GM23248 (cell line): ENCODE measurements around the gene TAGLN2. TPM values are rescaled to one million over a fixed set of nuclear protein-coding genes. Genes with fewer than 3 reads are reported as not detected.

Source experiments
- DNase-seq: peaks from one replicate; pipeline ENCODE4 v3.0.0-alpha.2; 2015
- H2AFZ ChIP-seq: fragments of 200-600 bp; sonication (generic); 2 replicates; pipeline ENCODE4 v1.6.1; 2016; ENCODE audit warnings: antibody characterized with exemption
- H3F3A ChIP-seq: fragments of 200-600 bp; sonication (generic); 2 replicates; pipeline ENCODE4 v1.6.1; 2016; ENCODE audit warnings: mild to moderate bottlenecking, antibody characterized with exemption, mixed run types; ENCODE audit not compliant: insufficient read depth
- H3K27ac ChIP-seq: fragments of 200-600 bp; sonication (generic); 2 replicates; pipeline ENCODE4 v1.5.1; 2016; ENCODE audit warnings: mild to moderate bottlenecking
- H3K27me3 ChIP-seq: fragments of 200-600 bp; sonication (generic); replicated peaks from 2 replicates; pipeline ENCODE4 v1.6.1; 2016; ENCODE audit warnings: mild to moderate bottlenecking; ENCODE audit not compliant: insufficient read depth
- H3K36me3 ChIP-seq: fragments of 200-600 bp; sonication (generic); 2 replicates; pipeline ENCODE4 v1.6.1; 2016; ENCODE audit warnings: low read depth, mild to moderate bottlenecking
- H3K4me1 ChIP-seq: fragments of 200-600 bp; sonication (generic); 2 replicates; pipeline ENCODE4 v1.6.1; 2016; ENCODE audit warnings: mild to moderate bottlenecking; ENCODE audit not compliant: insufficient read depth
- H3K4me2 ChIP-seq: fragments of 200-600 bp; sonication (generic); one replicate; pipeline ENCODE4 v1.6.1; 2016; ENCODE audit warnings: mild to moderate bottlenecking; ENCODE audit not compliant: unreplicated experiment
- H3K4me3 ChIP-seq: fragments of 200-600 bp; sonication (generic); 2 replicates; pipeline ENCODE4 v1.5.1; 2016; ENCODE audit warnings: mild to moderate bottlenecking
- H3K79me2 ChIP-seq: fragments of 200-600 bp; sonication (generic); 2 replicates; pipeline ENCODE4 v1.6.1; 2016; ENCODE audit warnings: mild to moderate bottlenecking; ENCODE audit not compliant: insufficient read depth
- H3K9ac ChIP-seq: fragments of 200-600 bp; sonication (generic); 2 replicates; pipeline ENCODE4 v1.6.1; 2016; ENCODE audit warnings: mild to moderate bottlenecking
- H3K9me2 ChIP-seq: fragments of 200-600 bp; sonication (generic); 2 replicates; pipeline ENCODE4 v1.6.1; 2016; ENCODE audit warnings: mixed run types, mild to moderate bottlenecking, moderate library complexity; ENCODE audit not compliant: insufficient read depth
- H3K9me3 ChIP-seq: fragments of 200-600 bp; sonication (generic); one replicate; pipeline ENCODE4 v1.6.1; 2017; ENCODE audit warnings: low read depth
- H4K20me1 ChIP-seq: fragments of 200-600 bp; sonication (generic); 2 replicates; pipeline ENCODE4 v1.6.0; 2016; ENCODE audit not compliant: insufficient read depth
- EZH2 ChIP-seq: fragments of 200-600 bp; sonication (generic); IDR thresholded peaks from 2 replicates; pipeline ENCODE4 v1.6.1; 2018; ENCODE audit warnings: antibody characterized with exemption, mild to moderate bottlenecking; ENCODE audit not compliant: insufficient read depth, poor library complexity, severe bottlenecking
- EZH2phosphoT487 ChIP-seq: fragments of 200-600 bp; sonication (generic); IDR thresholded peaks from 2 replicates; pipeline ENCODE4 v1.6.1; 2018; ENCODE audit warnings: antibody characterized with exemption, moderate library complexity, mild to moderate bottlenecking, low read depth; ENCODE audit not compliant: insufficient read depth
- WGBS, 2 experiments: methylation state at CpG; one replicate each; pipeline ENCODE4 v1.1.6; 2015 to 2017; ENCODE audit warnings: low lambda C conversion rate in 2 of 2, low coverage in 1 of 2; ENCODE audit errors: missing lambda C conversion rate in 2 of 2; 5-methylcytosine and 5-hydroxymethylcytosine counted together
- in situ Hi-C: fragments of 300-500 bp; cut with MboI; formaldehyde crosslinking; loops from 2 replicates; pipeline ENCODE4 v1.15.0; 2020
- polyA plus RNA-seq: library from polyadenylated mRNA; unstranded; fragments of >200 nt; fragmentation: Nextera tagmentation; extraction: Ambion mirVana; gene quantifications from 2 replicates; pipeline ENCODE4 v1.2.1, GENCODE V29; 2016
- total RNA-seq: library from RNA; depleted of rRNA; stranded (reverse); fragments of >200 nt; shearing (Covaris generic); gene quantifications from 2 replicates; pipeline ENCODE4 v1.2.3, GENCODE V29; 2014

Gene TAGLN2
- total and polyA plus RNA-seq, 2 experiments from 2014 or later: 400 to 692 TPM

DNA sequence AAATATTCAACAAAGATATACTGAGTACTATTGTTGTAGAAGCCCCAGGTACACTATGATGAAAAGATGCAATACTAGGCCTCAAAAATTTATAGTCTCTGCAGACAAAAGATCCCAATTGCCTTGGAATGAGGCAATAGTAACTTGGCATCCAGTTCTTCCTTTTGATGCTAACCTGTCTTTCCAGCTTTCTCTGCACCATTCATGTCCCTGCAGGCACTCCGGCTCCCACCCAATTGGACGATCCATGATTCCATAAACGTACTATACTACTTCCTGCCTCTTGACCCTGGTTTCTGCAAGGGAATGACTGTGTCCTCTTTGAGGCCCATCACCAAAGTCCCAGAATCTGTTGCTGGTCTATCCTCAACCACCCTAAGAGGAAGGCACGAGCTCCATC lies 8.0 kb upstream of the TAGLN2 start:
- Histone ChIP-seq H3K9ac (no peak overlapping the region), H3K27me3 (no peaks in the 10 kb centered on the region), H3K4me1 (no peaks in the 10 kb centered on the region), H3K36me3 (no peaks in the 10 kb centered on the region), H3K9me3 (no peaks in the 10 kb centered on the region), H3K79me2 (no peaks in the 10 kb centered on the region), H4K20me1 (no peaks in the 10 kb centered on the region), H3K9me2 (no peaks in the 10 kb centered on the region), H3F3A (no peaks in the 10 kb centered on the region), H2AFZ (no peak overlapping the region), H3K4me3 (no peak overlapping the region), H3K27ac (no peak overlapping the region), H3K4me2 (no peak overlapping the region)
- TF ChIP-seq EZH2: no peak
- TF ChIP-seq EZH2phosphoT487: no peak
- no peak for DNase-seq
- in situ Hi-C loops: no loop called here
- 69 to 88% methylated on average over 4 of the region's 4 CpGs for WGBS, 2 experiments

DNA sequence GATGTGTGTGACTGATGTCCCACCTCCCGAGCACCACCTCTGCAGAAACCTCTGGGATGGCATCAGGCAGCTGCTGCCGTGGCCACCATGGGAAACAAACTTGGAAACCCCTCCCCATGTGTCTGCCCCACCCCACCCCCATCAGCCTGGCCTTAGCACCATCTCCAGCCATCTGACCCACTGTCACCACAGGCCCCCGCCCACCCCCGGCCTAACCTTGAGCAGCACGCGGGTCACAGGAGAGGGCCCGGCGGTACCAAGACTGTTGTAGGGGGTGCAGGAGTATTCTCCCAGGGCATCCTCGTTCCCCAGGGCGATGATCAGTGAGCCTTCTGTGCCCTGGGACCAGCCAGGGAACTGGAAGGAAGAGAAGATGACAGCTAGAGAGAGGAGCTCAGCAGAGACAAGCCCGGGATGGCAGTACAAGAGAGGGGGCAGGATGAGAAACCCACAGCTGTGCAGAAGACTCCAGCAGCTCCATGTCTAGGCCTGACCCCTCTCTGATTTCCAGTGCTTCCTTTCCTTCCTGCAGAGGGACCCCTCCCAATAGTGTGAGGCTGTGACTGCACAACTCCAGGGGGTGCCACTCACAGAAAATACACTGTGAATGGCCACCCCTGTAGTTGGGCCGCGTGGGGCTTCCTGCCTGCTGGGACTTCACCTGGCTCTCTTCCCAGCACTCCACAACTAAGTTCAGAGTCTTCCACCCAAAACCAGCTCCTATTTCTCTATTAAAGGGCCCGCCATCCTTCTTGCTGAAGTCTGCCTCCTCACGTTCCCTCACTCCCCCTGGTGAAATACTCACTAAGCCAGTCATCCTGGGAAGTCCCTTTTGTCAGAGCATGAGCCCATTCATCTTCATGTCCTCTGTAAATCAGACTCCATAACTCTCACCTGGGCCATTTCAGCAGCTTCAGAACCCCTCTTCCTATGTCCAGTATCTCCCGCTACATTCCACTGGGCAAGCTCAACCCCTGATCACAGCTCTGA lies 7.3 kb upstream of the TAGLN2 start:
- H3K27me3 ChIP-seq: no peaks in the 10 kb centered on the region
- H3K9me3 ChIP-seq: no peaks in the 10 kb centered on the region
- DNase-seq: no peak
- no peaks in the 10 kb centered on the region for H3K79me2 ChIP-seq
- H4K20me1 ChIP-seq: no peaks in the 10 kb centered on the region
- no peak overlapping the region for H3K9ac ChIP-seq
- no peak for TF ChIP-seq EZH2
- no peak for TF ChIP-seq EZH2phosphoT487
- no peaks in the 10 kb centered on the region for H3K4me1 ChIP-seq
- no peaks in the 10 kb centered on the region for H3F3A ChIP-seq
- H3K36me3 ChIP-seq: no peaks in the 10 kb centered on the region
- H3K4me3 ChIP-seq: no peak overlapping the region
- 72 to 75% methylated on average over 15 to 16 of the region's 16 CpGs for WGBS, 2 experiments
- no peak overlapping the region for H3K4me2 ChIP-seq
- H3K9me2 ChIP-seq: no peaks in the 10 kb centered on the region
- in situ Hi-C loops: no loop called here
- no peak overlapping the region for H2AFZ ChIP-seq
- H3K27ac ChIP-seq: no peak overlapping the region

DNA sequence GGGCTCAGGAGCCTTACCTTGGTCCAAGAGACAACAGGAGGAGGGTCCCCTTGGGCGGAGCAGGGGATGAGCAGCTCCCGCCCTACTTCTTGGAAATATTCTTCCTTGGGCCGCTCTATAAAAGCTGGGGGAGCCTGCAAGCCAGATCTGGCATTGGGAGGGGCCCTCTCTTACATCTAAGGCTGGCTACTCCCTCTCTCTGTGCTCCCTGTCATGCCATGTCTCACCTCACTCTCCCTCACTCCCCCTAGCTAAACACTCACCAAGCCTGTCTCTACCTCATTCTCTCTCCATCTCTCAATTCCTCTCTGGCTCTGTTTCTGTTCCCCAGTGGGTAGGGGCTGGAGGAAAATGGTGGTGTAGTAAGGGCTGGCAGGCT lies 6.5 kb upstream of the TAGLN2 start:
- Histone ChIP-seq H3K4me3 (no peak overlapping the region), H3K9ac (no peak overlapping the region), H3K9me3 (no peaks in the 10 kb centered on the region), H3K27ac (no peak overlapping the region), H3F3A (no peaks in the 10 kb centered on the region), H3K79me2 (no peaks in the 10 kb centered on the region), H3K27me3 (no peaks in the 10 kb centered on the region), H3K4me2 (no peak overlapping the region), H4K20me1 (no peaks in the 10 kb centered on the region), H2AFZ (no peak overlapping the region), H3K36me3 (no peaks in the 10 kb centered on the region), H3K9me2 (no peaks in the 10 kb centered on the region), H3K4me1 (no peaks in the 10 kb centered on the region)
- in situ Hi-C loops: no loop called here
- no peak for DNase-seq
- TF ChIP-seq EZH2phosphoT487 (no peak), EZH2 (no peak)
- WGBS, 2 experiments: 88 to 100% methylated on average over 3 of the region's 3 CpGs

DNA sequence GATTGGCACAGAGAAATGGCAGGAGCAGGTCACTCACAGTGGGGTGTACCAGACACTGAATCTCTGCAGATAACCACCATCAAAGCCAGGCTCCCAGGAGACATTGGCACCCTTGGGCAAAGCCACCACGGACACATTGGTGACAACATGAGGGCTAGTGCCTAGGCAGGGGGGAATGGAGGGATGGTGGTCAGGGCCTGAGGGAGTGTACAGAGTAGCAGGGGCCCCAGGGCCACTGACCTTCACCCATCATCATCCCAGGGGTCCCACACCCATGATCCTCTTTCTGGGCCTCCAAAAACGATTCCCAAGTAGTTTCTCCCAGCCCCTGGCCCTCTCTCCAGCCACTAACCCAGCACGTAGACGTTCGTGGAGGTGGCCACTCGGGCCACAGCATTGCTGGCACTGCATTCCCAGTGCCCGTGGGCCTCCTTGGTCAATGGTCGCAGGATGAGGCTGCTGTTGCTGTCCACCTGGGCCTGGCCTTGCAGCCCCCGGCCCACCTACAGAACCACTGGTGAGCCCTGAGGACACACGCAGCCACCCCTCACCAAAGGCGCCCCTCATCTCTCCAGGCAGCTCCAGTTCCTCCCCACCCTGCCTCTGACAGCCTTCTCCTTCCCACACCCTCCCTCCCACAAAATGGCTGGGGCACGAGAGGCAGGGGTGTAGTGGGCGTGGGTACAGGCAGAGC lies 5.9 kb upstream of the TAGLN2 start:
- Histone ChIP-seq H4K20me1 (no peaks in the 10 kb centered on the region), H3K4me3 (no peak overlapping the region), H3K4me2 (no peak overlapping the region), H3F3A (no peaks in the 10 kb centered on the region), H3K9me3 (no peaks in the 10 kb centered on the region), H3K4me1 (no peaks in the 10 kb centered on the region), H3K9me2 (no peaks in the 10 kb centered on the region), H3K79me2 (no peaks in the 10 kb centered on the region), H3K27ac (no peak overlapping the region), H2AFZ (no peak overlapping the region), H3K36me3 (no peaks in the 10 kb centered on the region), H3K27me3 (no peaks in the 10 kb centered on the region), H3K9ac (no peak overlapping the region)
- WGBS, 2 experiments: 60 to 69% methylated on average over 13 of the region's 13 CpGs
- no peak for DNase-seq
- no peak for TF ChIP-seq EZH2
- TF ChIP-seq EZH2phosphoT487: no peak
- in situ Hi-C loops: no loop called here
